Activated naive CD4-positive, alpha-beta T cell treated with anti-CD3 and anti-CD28 coated beads, Interleukin-2, amount 50 U/mL, for 16 hours (primary cell): ENCODE measurements around the gene POLQ.
"Not testable (repeated sequence)": the region's sequence is repeated elsewhere in the genome, so short reads cannot be mapped to it uniquely, and the experiment has no call there.

ENCODE experiments used
- DNase-seq: peaks from one replicate; pipeline ENCODE4 v3.0.0-alpha.2; 2020

Gene POLQ

GRCh38 chr3:121414924-121415323 is 130.9 kb downstream of the POLQ start:
- no peak for DNase-seq

DNA sequence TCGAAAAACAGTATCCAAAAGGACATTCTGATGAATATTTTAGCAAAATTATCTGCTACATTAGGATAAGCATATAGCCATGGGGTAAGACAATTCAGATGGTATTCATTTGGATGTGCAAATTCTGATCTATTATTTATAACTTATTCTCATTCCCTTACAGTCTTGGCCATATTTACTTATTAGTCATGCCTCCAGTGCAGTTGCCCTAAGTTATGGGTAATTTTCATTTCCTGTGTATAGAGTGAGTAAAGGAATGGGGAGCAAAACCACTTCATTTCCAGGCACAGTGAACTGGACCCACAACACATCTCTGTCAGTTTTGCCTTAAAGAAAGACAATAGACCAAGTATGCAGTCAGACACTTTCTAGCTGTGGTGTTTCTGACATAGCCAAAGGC is 134.3 kb downstream of the POLQ start:
- DNase-seq: no peak

DNA sequence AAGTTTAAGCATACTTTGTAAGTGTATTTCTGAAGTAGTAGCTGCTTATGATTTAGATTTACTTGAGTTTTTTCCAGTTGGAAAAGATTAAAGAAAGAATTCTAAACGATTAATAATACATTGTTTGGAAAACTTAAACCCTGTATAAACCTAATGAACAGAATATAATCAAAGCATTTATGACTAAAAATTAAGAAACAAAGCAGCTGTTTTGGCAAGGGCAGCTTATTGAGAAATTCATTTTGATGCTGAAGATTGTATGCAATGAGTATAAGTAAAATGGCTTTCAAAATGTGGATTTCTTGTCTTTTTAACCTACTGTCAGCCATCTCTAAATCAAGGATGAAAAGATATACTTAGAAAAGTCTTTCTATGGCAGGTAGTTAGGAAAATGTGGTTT is 140.2 kb downstream of the POLQ start:
- no peak for DNase-seq

- no peak for DNase-seq
These were observed 146.0 kb downstream of the POLQ start for GRCh38 chr3:121399820-121400219.

GRCh38 chr3:121398051-121398450 is 147.7 kb downstream of the POLQ start:
- not testable (repeated sequence) for DNase-seq

GRCh38 chr3:121395967-121396366 is 149.8 kb downstream of the POLQ start:
- not testable (repeated sequence) for DNase-seq

GRCh38 chr3:121388308-121388707 is 157.5 kb downstream of the POLQ start:
- DNase-seq: not testable (repeated sequence)
